GM19452 (cell line): Measurements from ENCODE around the gene BTRC.

Experiments used
- ATAC-seq: cut with Tn5 transposase; IDR thresholded peaks from one replicate; pipeline ENCODE4 v1.9.1; 2021; ENCODE audit not compliant: unreplicated experiment

BTRC gene

GRCh38 chr10:101441541-101442455, 87.8 kb downstream of the BTRC start:
- ATAC-seq = no peak

- no peak for ATAC-seq
Measured at GRCh38 chr10:101442456-101442800, 88.5 kb downstream of the BTRC start.

GRCh38 chr10:101444058-101444898, 90.3 kb downstream of the BTRC start:
- no peak for ATAC-seq

GRCh38 chr10:101446071-101446470, 92.1 kb downstream of the BTRC start:
- no peak for ATAC-seq

GRCh38 chr10:101446947-101447346, 93.0 kb downstream of the BTRC start:
- no peak for ATAC-seq

GRCh38 chr10:101447477-101447876, 93.5 kb downstream of the BTRC start:
- no peak for ATAC-seq

- ATAC-seq = no peak
Measured at GRCh38 chr10:101450277-101451080, 96.5 kb downstream of the BTRC start.

- no peak for ATAC-seq
Measured at GRCh38 chr10:101451261-101451660, 97.3 kb downstream of the BTRC start.

GRCh38 chr10:101451667-101452069, 97.7 kb downstream of the BTRC start:
- ATAC-seq = no peak

- ATAC-seq = no peak
Measured at GRCh38 chr10:101452176-101452575, 98.2 kb downstream of the BTRC start.

GRCh38 chr10:101452593-101452992, 98.6 kb downstream of the BTRC start:
- ATAC-seq = no peak

GRCh38 chr10:101453318-101453717, 99.4 kb downstream of the BTRC start:
- no peak for ATAC-seq

- ATAC-seq = no peak
Measured at GRCh38 chr10:101453791-101454718, 100.1 kb downstream of the BTRC start.

GRCh38 chr10:101458869-101459268, 104.9 kb downstream of the BTRC start:
- ATAC-seq = no peak

GRCh38 chr10:101464082-101464481, 110.1 kb downstream of the BTRC start:
- ATAC-seq = no peak

GRCh38 chr10:101464599-101464998, 110.6 kb downstream of the BTRC start:
- no peak for ATAC-seq

- no peak for ATAC-seq
Measured at GRCh38 chr10:101466016-101466912, 112.3 kb downstream of the BTRC start.

- ATAC-seq = no peak
Measured at GRCh38 chr10:101467286-101467770, 113.4 kb downstream of the BTRC start.

GRCh38 chr10:101468159-101468558, 114.2 kb downstream of the BTRC start:
- no peak for ATAC-seq
